VCaP (cell line): ENCODE measurements around the gene FRK.
A peak's percentile ranks its signal among the peaks of the same experiment; 100 is the strongest.
"Not testable (repeated sequence)": the region's sequence is repeated elsewhere in the genome, so short reads cannot be mapped to it uniquely, and the experiment has no call there.

Experiments used
- H3K27ac ChIP-seq: fragments of 450-650 bp; 2 replicates; pipeline ENCODE4 v1.5.1; 2017
- CTCF ChIP-seq: fragments of 450-650 bp; conservative IDR thresholded peaks from 2 replicates; pipeline ENCODE4 v1.5.1; 2017; ENCODE audit warnings: mild to moderate bottlenecking, moderate library complexity

Gene FRK

GRCh38 chr6:116046737-116047136 lies 14.0 kb downstream of the FRK start:
- TF ChIP-seq CTCF: no peak
- H3K27ac ChIP-seq: no peak overlapping the region

- not testable (repeated sequence) for H3K27ac ChIP-seq
Observed at GRCh38 chr6:116046272-116046671, 14.4 kb downstream of the FRK start.

GRCh38 chr6:116041934-116042333 lies 18.8 kb downstream of the FRK start:
- TF ChIP-seq CTCF: no peak

GRCh38 chr6:116040993-116041392 lies 19.7 kb downstream of the FRK start:
- no peak overlapping the region for H3K27ac ChIP-seq
- TF ChIP-seq CTCF: no peak

More at GRCh38 chr6:116041934-116042333, 18.8 kb downstream of the FRK start:
- H3K27ac ChIP-seq: no peak overlapping the region

GRCh38 chr6:116036885-116037284 lies 23.8 kb downstream of the FRK start:
- TF ChIP-seq CTCF: no peak
- H3K27ac ChIP-seq: no peak overlapping the region

GRCh38 chr6:116036075-116036773 lies 24.5 kb downstream of the FRK start:
- H3K27ac ChIP-seq: peak overlapping the region; percentile 3; the same call in 1 of the 2 replicates
- no peak for TF ChIP-seq CTCF

GRCh38 chr6:116035616-116036015 lies 25.1 kb downstream of the FRK start:
- peak overlapping the region; percentile 3; the same call in 1 of the 2 replicates for H3K27ac ChIP-seq
- no peak for TF ChIP-seq CTCF

GRCh38 chr6:116034327-116034726 lies 26.4 kb downstream of the FRK start:
- no peak overlapping the region for H3K27ac ChIP-seq
- TF ChIP-seq CTCF: no peak
